ENCODE results near the gene CDH16. TPM values are rescaled to one million over a fixed set of nuclear protein-coding genes. Genes with fewer than 3 reads are reported as not detected.

CDH16 gene
- total and polyA plus RNA-seq, 2 of the 13 experiments (the other 11 are each of a cell fraction or from before 2014, with no cell fraction given): 2.7 to 3.9 TPM

- Histone ChIP-seq H3K4me2 (ENCODE audit: low read depth, low read length) (no peak overlapping the region), H3K9ac (ENCODE audit: insufficient read depth, low read depth, low read length) (no peak overlapping the region), H3K4me3 (replicated peaks in 1 of 3; ENCODE audit: insufficient read depth in 1 of 3, low read depth in 2 of 3, low read length in 3 of 3) (no peak overlapping the region), H3K27ac (ENCODE audit: extremely low read length, insufficient read depth, low read length) (no peak overlapping the region), H3K4me1 (ENCODE audit: insufficient read depth, low read length) (peaks cover 30% of the 10 kb centered on the region), H3K27me3 (ENCODE audit: control insufficient read depth in 1 of 2, insufficient read depth in 2 of 2, low read length in 2 of 2) (peaks cover 0 to 8% of the 10 kb centered on the region in 2 experiments; a peak in 2 of 5 replicates), H3K9me3 (ENCODE audit: low read length) (no peaks in the 10 kb centered on the region), H3K36me3 (replicated peaks in 1 of 2; ENCODE audit: control insufficient read depth in 1 of 2, insufficient read depth in 2 of 2, low read length in 2 of 2) (no peaks in the 10 kb centered on the region), H3K79me2 (ENCODE audit: insufficient read depth, low read length) (no peaks in the 10 kb centered on the region), H2AFZ (ENCODE audit: low read length) (no peak overlapping the region), H4K20me1 (ENCODE audit: insufficient read depth, low read length) (no peaks in the 10 kb centered on the region)
- ATAC-seq (no peak), DNase-seq (ENCODE audit: low spot score) (no peak), FAIRE-seq (no peak)
- no peak for TF ChIP-seq SP2 (CRISPR knock-in tag; IDR thresholded peaks at IDR 0.05)
- TF ChIP-seq ZNF580 (CRISPR knock-in tag; IDR thresholded peaks at IDR 0.05; ENCODE audit: borderline replicate concordance, low read depth): no peak
- no peak for TF ChIP-seq ZKSCAN8 (CRISPR knock-in tag; IDR thresholded peaks at IDR 0.05; ENCODE audit: borderline replicate concordance)
- TF ChIP-seq NCOA2 (CRISPR knock-in tag; IDR thresholded peaks at IDR 0.05): no peak
- TF ChIP-seq ZNF879 (CRISPR knock-in tag; IDR thresholded peaks at IDR 0.05): no peak
- no peak for TF ChIP-seq BATF2 (CRISPR knock-in tag; IDR thresholded peaks at IDR 0.05)
- TF ChIP-seq TAF15 (IDR thresholded peaks at IDR 0.05; ENCODE audit: low read depth, low read length, poor library complexity, severe bottlenecking): no peak
- no peak for TF ChIP-seq ZNF761 (CRISPR knock-in tag; conservative IDR thresholded peaks at IDR 0.05)
- no peak for TF ChIP-seq FOXK2 (IDR thresholded peaks at IDR 0.05)
- TF ChIP-seq THAP11 (CRISPR knock-in tag; IDR thresholded peaks at IDR 0.05): no peak
- TF ChIP-seq STAG1 (CRISPR knock-in tag; IDR thresholded peaks at IDR 0.05): no peak
- no peak for TF ChIP-seq ZNF367 (CRISPR knock-in tag; IDR thresholded peaks at IDR 0.05; ENCODE audit: borderline replicate concordance)
- TF ChIP-seq TFAP4 (IDR thresholded peaks at IDR 0.05; ENCODE audit: borderline replicate concordance, low read depth): no peak
- TF ChIP-seq ZSCAN21 (CRISPR knock-in tag; IDR thresholded peaks at IDR 0.05; ENCODE audit: borderline replicate concordance): no peak
- no peak for TF ChIP-seq PAWR (CRISPR knock-in tag; IDR thresholded peaks at IDR 0.05; ENCODE audit: borderline replicate concordance)
- TF ChIP-seq NONO (IDR thresholded peaks at IDR 0.05): no peak
- TF ChIP-seq NONO (CRISPR knock-in tag; conservative IDR thresholded peaks at IDR 0.05): no peak
- TF ChIP-seq TMF1 (CRISPR knock-in tag; IDR thresholded peaks at IDR 0.05; ENCODE audit: low read depth): no peak
- TF ChIP-seq TOE1 (CRISPR knock-in tag; IDR thresholded peaks at IDR 0.05): no peak
- no peak for TF ChIP-seq ZFYVE20 (CRISPR knock-in tag; IDR thresholded peaks at IDR 0.05; ENCODE audit: borderline replicate concordance, low read depth)
- in situ Hi-C loops (cut with HindIII; ENCODE audit: extremely low pct_ligation_motif_present, low pct_unique_long_range_greater_than_20kb): loop anchor here (25.0 kb wide), 1 partner anchor 460 kb away; no protein-coding TSS in a partner anchor
- WGBS (ENCODE audit: low lambda C conversion rate): 34% methylated on average over 2 of the region's 3 CpGs
- CTCF ChIA-PET (ENCODE audit: low intra/inter-chr PET ratio, low total read pairs): no interaction called here
- intact Hi-C loops (cut with micrococcal nuclease; ENCODE audit: unreplicated experiment): loop anchor here (5.0 kb wide), 1 partner anchor 210 kb away; no protein-coding TSS in a partner anchor
- POLR2A ChIA-PET: interaction anchor here (1.7 kb wide), 1 partner anchor 41 kb away, joined by 13 read pairs; the partner anchor contains the start of gene NAE1
- BruUV-seq (replicated peaks): no TSS peak
Measured at GRCh38 chr16:66871840-66872239, 46.8 kb downstream of the CDH16 start.

Measured in HepG2 (cell line).